H9 (cell line): Measurements from ENCODE around the gene PLEKHG7. TPM values are rescaled to one million over a fixed set of nuclear protein-coding genes. Genes with fewer than 3 reads are reported as not detected.

ENCODE experiments used
- DNase-seq: peaks from one replicate; pipeline ENCODE4 v3.0.0-alpha.2; 2017
- H2AFZ ChIP-seq: one replicate; pipeline ENCODE4 v1.6.1; 2013; ENCODE audit warnings: mild to moderate bottlenecking, low read length, control low read depth, moderate library complexity
- H2AK5ac ChIP-seq: 2 replicates; pipeline ENCODE4 v1.6.1; 2013; ENCODE audit warnings: low read length, control low read depth, mixed read lengths; ENCODE audit not compliant: insufficient read length
- H2BK120ac ChIP-seq: one replicate; pipeline ENCODE4 v1.6.1; 2013; ENCODE audit warnings: low read depth, mild to moderate bottlenecking, low read length, control low read depth, inconsistent platforms; ENCODE audit not compliant: poor library complexity, severe bottlenecking
- H2BK12ac ChIP-seq: 2 replicates; pipeline ENCODE4 v1.6.1; 2013; ENCODE audit warnings: low read length, control low read depth, mixed read lengths, low read depth; ENCODE audit not compliant: insufficient read length
- H2BK15ac ChIP-seq: 2 replicates; pipeline ENCODE4 v1.6.1; 2013; ENCODE audit warnings: low read depth, low read length, control low read depth
- H2BK20ac ChIP-seq: one replicate; pipeline ENCODE4 v1.6.1; 2013; ENCODE audit warnings: low read depth, mild to moderate bottlenecking, low read length, control low read depth, inconsistent platforms; ENCODE audit not compliant: poor library complexity, severe bottlenecking
- H2BK5ac ChIP-seq: 2 replicates; pipeline ENCODE4 v1.6.1; 2013; ENCODE audit warnings: low read length, control low read depth, mixed read lengths; ENCODE audit not compliant: insufficient read length
- H3K14ac ChIP-seq: 2 replicates; pipeline ENCODE4 v1.6.1; 2013; ENCODE audit warnings: low read length, control low read depth; ENCODE audit not compliant: insufficient read depth
- H3K18ac ChIP-seq: 2 replicates; pipeline ENCODE4 v1.6.1; 2013; ENCODE audit warnings: low read depth, mild to moderate bottlenecking, mixed read lengths, low read length, control low read depth; ENCODE audit not compliant: insufficient read length
- H3K23ac ChIP-seq: 2 replicates; pipeline ENCODE4 v1.6.1; 2013; ENCODE audit warnings: low read length, control low read depth, mixed read lengths, low read depth; ENCODE audit not compliant: insufficient read length
- H3K23me2 ChIP-seq: 2 replicates; pipeline ENCODE4 v1.6.1; 2013; ENCODE audit warnings: low read depth, mild to moderate bottlenecking, mixed read lengths, low read length, control low read depth; ENCODE audit not compliant: insufficient read length, poor library complexity, severe bottlenecking
- H3K27ac ChIP-seq: 2 replicates; pipeline ENCODE4 v1.5.1; 2013; ENCODE audit warnings: low read length, control low read depth, mixed read lengths, low read depth; ENCODE audit not compliant: insufficient read length
- H3K27me3 ChIP-seq: 2 replicates; pipeline ENCODE4 v1.6.1; 2013; ENCODE audit warnings: low read length, control low read depth, inconsistent platforms; ENCODE audit not compliant: insufficient read depth
- H3K4ac ChIP-seq: 2 replicates; pipeline ENCODE4 v1.6.1; 2013; ENCODE audit warnings: low read depth, mild to moderate bottlenecking, control low read depth, inconsistent platforms, low read length, moderate library complexity
- H3K4me1 ChIP-seq: 2 replicates; pipeline ENCODE4 v1.6.1; 2013; ENCODE audit warnings: low read length, control low read depth, inconsistent platforms; ENCODE audit not compliant: insufficient read depth
- H3K4me2 ChIP-seq: 2 replicates; pipeline ENCODE4 v1.6.1; 2013; ENCODE audit warnings: low read length, control low read depth, mixed read lengths; ENCODE audit not compliant: insufficient read length, insufficient read depth
- H3K56ac ChIP-seq: 2 replicates; pipeline ENCODE4 v1.6.1; 2013; ENCODE audit warnings: low read depth, mild to moderate bottlenecking, mixed read lengths, low read length, control low read depth; ENCODE audit not compliant: insufficient read length
- H3K79me1 ChIP-seq: 2 replicates; pipeline ENCODE4 v1.6.1; 2013; ENCODE audit warnings: low read depth, mild to moderate bottlenecking, moderate library complexity, low read length, control low read depth, inconsistent platforms; ENCODE audit not compliant: insufficient read depth, poor library complexity, severe bottlenecking
- H3K79me2 ChIP-seq: 2 replicates; pipeline ENCODE4 v1.6.1; 2013; ENCODE audit warnings: low read length, control low read depth, inconsistent platforms; ENCODE audit not compliant: insufficient read depth
- H3K9ac ChIP-seq: 2 replicates; pipeline ENCODE4 v1.6.1; 2013; ENCODE audit warnings: low read length, control low read depth, mixed read lengths; ENCODE audit not compliant: insufficient read length; ENCODE audit errors: extremely low read depth
- H3K9me3 ChIP-seq: one replicate; pipeline ENCODE4 v1.6.1; 2013; ENCODE audit warnings: low read depth, low read length, inconsistent platforms; ENCODE audit not compliant: control insufficient read depth
- H3T11ph ChIP-seq: one replicate; pipeline ENCODE4 v1.6.1; 2013; ENCODE audit warnings: mild to moderate bottlenecking, low read length, control low read depth, inconsistent platforms
- H4K20me1 ChIP-seq: one replicate; pipeline ENCODE4 v1.6.1; 2013; ENCODE audit not compliant: control insufficient read depth, insufficient read length, insufficient read depth
- H4K5ac ChIP-seq: 2 replicates; pipeline ENCODE4 v1.6.1; 2013; ENCODE audit warnings: low read depth, mild to moderate bottlenecking, mixed read lengths, low read length, control low read depth; ENCODE audit not compliant: insufficient read length
- H4K8ac ChIP-seq: replicated peaks from 2 replicates; pipeline ENCODE4 v1.6.1; 2013; ENCODE audit warnings: low read length, control low read depth, mixed read lengths, low read depth; ENCODE audit not compliant: insufficient read length
- H4K91ac ChIP-seq: 2 replicates; pipeline ENCODE4 v1.6.1; 2013; ENCODE audit warnings: low read depth, mild to moderate bottlenecking, moderate library complexity, mixed read lengths, low read length, control low read depth; ENCODE audit not compliant: insufficient read length
- H3K27ac Mint-ChIP-seq, 3 experiments: 2 replicates in 2 of 3; 3 replicates in 1 of 3; pipeline ENCODE4 v1.8.0; 2020 to 2021; ENCODE audit warnings: mixed read lengths in 3 of 3, mild to moderate bottlenecking in 1 of 3, moderate library complexity in 1 of 3
- H3K27me3 Mint-ChIP-seq: 2 replicates; pipeline ENCODE4 v1.8.0; 2021; ENCODE audit warnings: low read depth, mild to moderate bottlenecking, moderate library complexity, mixed read lengths
- H3K36me3 Mint-ChIP-seq, 3 experiments: 2 replicates in 2 of 3; 3 replicates in 1 of 3; pipeline ENCODE4 v1.8.0; 2020 to 2021; ENCODE audit warnings: low read depth in 3 of 3, mixed read lengths in 3 of 3; ENCODE audit not compliant: insufficient read depth in 1 of 3
- H3K4me1 Mint-ChIP-seq, 2 experiments: 2 replicates each; pipeline ENCODE4 v1.8.0; 2020; ENCODE audit warnings: mixed read lengths in 2 of 2
- H3K4me3 Mint-ChIP-seq, 2 experiments: 2 replicates in 1 of 2; 3 replicates in 1 of 2; pipeline ENCODE4 v1.8.0; 2020 to 2021; ENCODE audit warnings: mild to moderate bottlenecking in 2 of 2, mixed read lengths in 2 of 2, moderate library complexity in 1 of 2
- H3K9me3 Mint-ChIP-seq, 2 experiments: 2 replicates in 1 of 2; 3 replicates in 1 of 2; pipeline ENCODE4 v1.8.0; 2020; ENCODE audit warnings: mild to moderate bottlenecking in 2 of 2, mixed read lengths in 2 of 2, moderate library complexity in 1 of 2
- CTCF ChIP-seq: fragments of 200-600 bp; sonication (generic); conservative IDR thresholded peaks from 3 replicates; pipeline ENCODE4 v1.8.0; 2021; ENCODE audit warnings: antibody characterized with exemption, mild to moderate bottlenecking
- WGBS: extraction: QIAGEN DNeasy Blood & Tissue Kit; methylation state at CpG from one replicate; pipeline ENCODE4 v1.1.7; 2013; ENCODE audit warnings: missing lambda C conversion rate, low lambda C conversion rate, mixed read lengths; ENCODE audit not compliant: insufficient read length; ENCODE audit errors: extremely low coverage; 5-methylcytosine and 5-hydroxymethylcytosine counted together
- total RNA-seq: library from RNA; stranded (reverse); gene quantifications from 2 replicates; pipeline ENCODE4 v1.2.1, GENCODE V29; 2021

PLEKHG7 gene
- total RNA-seq, 1 experiment from 2014 or later: not detected

- WGBS: no CpG with 5 or more reads among the region's 4 CpGs
- Histone ChIP-seq H3K23ac (no peak overlapping the region), H3K79me2 (no peaks in the 10 kb centered on the region), H3K9me3 (no peaks in the 10 kb centered on the region), H3K4me1 (no peaks in the 10 kb centered on the region), H2AFZ (no peak overlapping the region), H4K8ac (no peak overlapping the region), H3K79me1 (no peaks in the 10 kb centered on the region), H3T11ph (no peak overlapping the region), H3K23me2 (no peaks in the 10 kb centered on the region), H2AK5ac (no peak overlapping the region), H2BK12ac (no peak overlapping the region), H3K4me2 (no peak overlapping the region), H2BK5ac (no peak overlapping the region), H4K91ac (no peak overlapping the region), H3K18ac (no peak overlapping the region), H3K9ac (no peak overlapping the region), H3K56ac (no peak overlapping the region), H2BK120ac (no peak overlapping the region), H3K27ac (no peak overlapping the region), H4K20me1 (no peaks in the 10 kb centered on the region), H3K4ac (no peak overlapping the region), H3K14ac (no peak overlapping the region), H2BK15ac (no peak overlapping the region), H4K5ac (no peak overlapping the region), H3K27me3 (no peaks in the 10 kb centered on the region), H2BK20ac (no peak overlapping the region)
- Mint-ChIP-seq H3K36me3 (no peaks in the 10 kb centered on the region), H3K27me3 (no peaks in the 10 kb centered on the region; the same call in 1 of the 2 replicates), H3K4me3 (no peak overlapping the region), H3K27ac (no peak overlapping the region), H3K9me3 (peaks cover 3 to 4% of the 10 kb centered on the region in 2 experiments; a peak in 3 of 5 replicates), H3K4me1 (no peaks in the 10 kb centered on the region)
- no peak for DNase-seq
- no peak for TF ChIP-seq CTCF
Observed at GRCh38 chr12:92676710-92677109, 26.1 kb upstream of the PLEKHG7 start.
